ENCODE measurements around the gene LMBR1.
"Not testable (repeated sequence)": the region's sequence is repeated elsewhere in the genome, so short reads cannot be mapped to it uniquely, and the experiment has no call there.

LMBR1 gene

GRCh38 chr7:156892821-156893706, at the start of gene LMBR1:
LMBR1 (minus strand) TSS chr7:156893183; CDS start chr7:156892993, 190 bp downstream.
- H3K4me3 ChIP-seq (IDR thresholded peaks at IDR 0.05; ENCODE audit: insufficient read depth, low read depth, low read length) = peak within 1 kb of the TSS; percentile 52
- peak within 1 kb of the TSS; percentile 91 for H3K4me2 ChIP-seq
- peaks cover 42% of the 10 kb centered on the region for H3K79me2 ChIP-seq (ENCODE audit: insufficient read depth, low read depth)
- peak within 1 kb of the TSS; percentile 60 for H2AFZ ChIP-seq (ENCODE audit: low read depth)
- TF ChIP-seq CTCF (conservative IDR thresholded peaks at IDR 0.05; ENCODE audit: low read depth, low read length) = no peak; the same call in none of the 2 replicates
- peaks cover 36% of the 10 kb centered on the region for H3K4me1 ChIP-seq (ENCODE audit: low read depth, poor library complexity, severe bottlenecking)
- H3K27me3 ChIP-seq (ENCODE audit: insufficient read depth, low read depth) = no peaks in the 10 kb centered on the region
- H4K20me1 ChIP-seq (ENCODE audit: insufficient read depth) = no peaks in the 10 kb centered on the region
- H3K27ac ChIP-seq = peak within 1 kb of the TSS; percentile 73
- H3K36me3 ChIP-seq (ENCODE audit: insufficient read depth) = no peaks in the 10 kb centered on the region
- peak within 1 kb of the TSS; percentile 69 for H3K9ac ChIP-seq

GRCh38 chr7:156942708-156943090, 49.7 kb upstream of the LMBR1 start:
- H3K79me2 ChIP-seq (ENCODE audit: insufficient read depth, low read depth) = no peaks in the 10 kb centered on the region
- H4K20me1 ChIP-seq (ENCODE audit: insufficient read depth) = no peaks in the 10 kb centered on the region
- H2AFZ ChIP-seq (ENCODE audit: low read depth) = no peak overlapping the region
- TF ChIP-seq CTCF (conservative IDR thresholded peaks at IDR 0.05; ENCODE audit: low read depth, low read length) = no peak
- no peak overlapping the region for H3K27ac ChIP-seq
- H3K27me3 ChIP-seq (ENCODE audit: insufficient read depth, low read depth) = no peaks in the 10 kb centered on the region
- no peaks in the 10 kb centered on the region for H3K36me3 ChIP-seq (ENCODE audit: insufficient read depth)
- H3K4me1 ChIP-seq (ENCODE audit: low read depth, poor library complexity, severe bottlenecking) = no peaks in the 10 kb centered on the region
- no peak overlapping the region for H3K4me3 ChIP-seq (IDR thresholded peaks at IDR 0.05; ENCODE audit: insufficient read depth, low read depth, low read length)
- no peak overlapping the region for H3K4me2 ChIP-seq
- H3K9ac ChIP-seq = no peak overlapping the region

- TF ChIP-seq CTCF (conservative IDR thresholded peaks at IDR 0.05; ENCODE audit: low read depth, low read length) = no peak
- H3K27me3 ChIP-seq (ENCODE audit: insufficient read depth, low read depth) = no peaks in the 10 kb centered on the region
Observed at GRCh38 chr7:156941393-156942182, 48.6 kb upstream of the LMBR1 start.

GRCh38 chr7:156940421-156941122, 47.6 kb upstream of the LMBR1 start:
- H3K36me3 ChIP-seq (ENCODE audit: insufficient read depth) = no peaks in the 10 kb centered on the region
- no peak overlapping the region for H3K4me3 ChIP-seq (IDR thresholded peaks at IDR 0.05; ENCODE audit: insufficient read depth, low read depth, low read length)
- no peak overlapping the region for H3K4me2 ChIP-seq
- no peak overlapping the region for H2AFZ ChIP-seq (ENCODE audit: low read depth)
- no peaks in the 10 kb centered on the region for H3K79me2 ChIP-seq (ENCODE audit: insufficient read depth, low read depth)
- H3K27me3 ChIP-seq (ENCODE audit: insufficient read depth, low read depth) = no peaks in the 10 kb centered on the region
- no peak overlapping the region for H3K27ac ChIP-seq
- H4K20me1 ChIP-seq (ENCODE audit: insufficient read depth) = no peaks in the 10 kb centered on the region
- TF ChIP-seq CTCF (conservative IDR thresholded peaks at IDR 0.05; ENCODE audit: low read depth, low read length) = no peak
- no peaks in the 10 kb centered on the region for H3K4me1 ChIP-seq (ENCODE audit: low read depth, poor library complexity, severe bottlenecking)
- no peak overlapping the region for H3K9ac ChIP-seq

More at GRCh38 chr7:156941393-156942182, 48.6 kb upstream of the LMBR1 start:
- no peak overlapping the region for H3K4me2 ChIP-seq
- H3K4me3 ChIP-seq (IDR thresholded peaks at IDR 0.05; ENCODE audit: insufficient read depth, low read depth, low read length) = no peak overlapping the region
- H3K79me2 ChIP-seq (ENCODE audit: insufficient read depth, low read depth) = no peaks in the 10 kb centered on the region
- no peak overlapping the region for H3K9ac ChIP-seq
- H2AFZ ChIP-seq (ENCODE audit: low read depth) = no peak overlapping the region
- no peaks in the 10 kb centered on the region for H4K20me1 ChIP-seq (ENCODE audit: insufficient read depth)
- no peaks in the 10 kb centered on the region for H3K4me1 ChIP-seq (ENCODE audit: low read depth, poor library complexity, severe bottlenecking)
- no peaks in the 10 kb centered on the region for H3K36me3 ChIP-seq (ENCODE audit: insufficient read depth)
- no peak overlapping the region for H3K27ac ChIP-seq

- not testable (repeated sequence) for H3K79me2 ChIP-seq (ENCODE audit: insufficient read depth, low read depth); H3K27me3 ChIP-seq (ENCODE audit: insufficient read depth, low read depth); H3K9ac ChIP-seq; H3K4me1 ChIP-seq (ENCODE audit: low read depth, poor library complexity, severe bottlenecking); H3K4me2 ChIP-seq; H3K4me3 ChIP-seq (IDR thresholded peaks at IDR 0.05; ENCODE audit: insufficient read depth, low read depth, low read length); H4K20me1 ChIP-seq (ENCODE audit: insufficient read depth); H3K27ac ChIP-seq; H3K36me3 ChIP-seq (ENCODE audit: insufficient read depth); H2AFZ ChIP-seq (ENCODE audit: low read depth)
Observed at GRCh38 chr7:156936766-156937165, 43.8 kb upstream of the LMBR1 start.

All from KMS-11 (cell line).